ENCODE measurements around the gene MRPS22. TPM values are rescaled to one million over a fixed set of nuclear protein-coding genes. Genes with fewer than 3 reads are reported as not detected.
A peak's percentile ranks its signal among the peaks of the same experiment; 100 is the strongest.

MRPS22 gene
- total RNA-seq, 1 experiment from 2014 or later, result 82.4 TPM

- no peak overlapping the region for H3K27ac Mint-ChIP-seq (ENCODE audit: unreplicated experiment)
- CTCF ChIA-PET, result interaction anchor here (1.2 to 3.6 kb wide), 5 partner anchors 9 to 384 kb away, joined by 3 to 18 read pairs (median 15); no protein-coding TSS in a partner anchor
- H3K27me3 Mint-ChIP-seq (ENCODE audit: unreplicated experiment), result no peaks in the 10 kb centered on the region
- intact Hi-C loops (cut with micrococcal nuclease; ENCODE audit: unreplicated experiment), result no loop called here
- no TSS peak for BruUV-seq (replicated peaks)
- H3K36me3 Mint-ChIP-seq (ENCODE audit: insufficient read depth, unreplicated experiment), result no peaks in the 10 kb centered on the region
- DNase-seq, result peak; percentile 65
- peaks cover 39% of the 10 kb centered on the region for H3K4me1 Mint-ChIP-seq (ENCODE audit: low read depth, unreplicated experiment)
- TF ChIP-seq CTCF (IDR thresholded peaks at IDR 0.05; ENCODE audit: unreplicated experiment), result no peak
- no peak overlapping the region for H3K4me3 Mint-ChIP-seq (ENCODE audit: low read depth, unreplicated experiment)
- no peaks in the 10 kb centered on the region for H3K9me3 Mint-ChIP-seq (ENCODE audit: low read depth, unreplicated experiment)
These were observed 24.1 kb upstream of the MRPS22 start for GRCh38 chr3:139319428-139320402.

- CTCF ChIA-PET, result interaction anchor here (1.3 to 3.5 kb wide), 2 partner anchors 8 to 341 kb away, joined by 3 to 18 read pairs; no protein-coding TSS in a partner anchor
- intact Hi-C loops (cut with micrococcal nuclease; ENCODE audit: unreplicated experiment), result no loop called here
These were observed 23.1 kb upstream of the MRPS22 start for GRCh38 chr3:139320551-139321309.

GRCh38 chr3:139322346-139322745 lies 21.5 kb upstream of the MRPS22 start:
- Mint-ChIP-seq H3K27ac (ENCODE audit: unreplicated experiment) (no peak overlapping the region), H3K4me3 (ENCODE audit: low read depth, unreplicated experiment) (no peak overlapping the region), H3K36me3 (ENCODE audit: insufficient read depth, unreplicated experiment) (no peaks in the 10 kb centered on the region), H3K9me3 (ENCODE audit: low read depth, unreplicated experiment) (no peaks in the 10 kb centered on the region), H3K4me1 (ENCODE audit: low read depth, unreplicated experiment) (peaks cover 35% of the 10 kb centered on the region), H3K27me3 (ENCODE audit: unreplicated experiment) (no peaks in the 10 kb centered on the region)
- CTCF ChIA-PET, result interaction anchor here (1.3 kb wide), 1 partner anchor 20 kb away, joined by 3 read pairs; no protein-coding TSS in a partner anchor
- intact Hi-C loops (cut with micrococcal nuclease; ENCODE audit: unreplicated experiment), result no loop called here
- TF ChIP-seq CTCF (IDR thresholded peaks at IDR 0.05; ENCODE audit: unreplicated experiment), result no peak
- no peak for DNase-seq
- no TSS peak for BruUV-seq (replicated peaks)

More at GRCh38 chr3:139320551-139321309, 23.1 kb upstream of the MRPS22 start:
- no peak for TF ChIP-seq CTCF (IDR thresholded peaks at IDR 0.05; ENCODE audit: unreplicated experiment)
- H3K9me3 Mint-ChIP-seq (ENCODE audit: low read depth, unreplicated experiment), result no peaks in the 10 kb centered on the region
- no peak overlapping the region for H3K4me3 Mint-ChIP-seq (ENCODE audit: low read depth, unreplicated experiment)
- peaks cover 39% of the 10 kb centered on the region for H3K4me1 Mint-ChIP-seq (ENCODE audit: low read depth, unreplicated experiment)
- DNase-seq, result no peak
- H3K36me3 Mint-ChIP-seq (ENCODE audit: insufficient read depth, unreplicated experiment), result no peaks in the 10 kb centered on the region
- H3K27me3 Mint-ChIP-seq (ENCODE audit: unreplicated experiment), result no peaks in the 10 kb centered on the region
- no TSS peak for BruUV-seq (replicated peaks)
- no peak overlapping the region for H3K27ac Mint-ChIP-seq (ENCODE audit: unreplicated experiment)

GRCh38 chr3:139323146-139323545 lies 20.7 kb upstream of the MRPS22 start:
- Mint-ChIP-seq H3K36me3 (ENCODE audit: insufficient read depth, unreplicated experiment) (no peaks in the 10 kb centered on the region), H3K9me3 (ENCODE audit: low read depth, unreplicated experiment) (no peaks in the 10 kb centered on the region), H3K4me1 (ENCODE audit: low read depth, unreplicated experiment) (peaks cover 27% of the 10 kb centered on the region), H3K27me3 (ENCODE audit: unreplicated experiment) (no peaks in the 10 kb centered on the region), H3K4me3 (ENCODE audit: low read depth, unreplicated experiment) (no peak overlapping the region), H3K27ac (ENCODE audit: unreplicated experiment) (no peak overlapping the region)
- intact Hi-C loops (cut with micrococcal nuclease; ENCODE audit: unreplicated experiment), result no loop called here
- CTCF ChIA-PET, result interaction anchor here (1.3 kb wide), 1 partner anchor 21 kb away, joined by 3 read pairs; no protein-coding TSS in a partner anchor
- TF ChIP-seq CTCF (IDR thresholded peaks at IDR 0.05; ENCODE audit: unreplicated experiment), result no peak
- no TSS peak for BruUV-seq (replicated peaks)
- DNase-seq, result no peak

Measured in Calu3 (cell line).